Measurements from ENCODE around the gene CAPZB. TPM values are rescaled to one million over a fixed set of nuclear protein-coding genes. Genes with fewer than 3 reads are reported as not detected.

The CAPZB gene
- total RNA-seq, 4 donors from 2014 or later = 127 to 404 (median 136) TPM

GRCh38 chr1:19310061-19310460, 175.3 kb downstream of the CAPZB start:
- WGBS, 2 donors (ENCODE audit: low coverage in 1 of 2) = 29 to 93% methylated on average over 1 to 7 of the region's 7 CpGs
- H3K4me1 ChIP-seq = peaks cover 14 to 47% (median 44%) of the 10 kb centered on the region in 4 donors
- intact Hi-C loops (cut with DNase I; ENCODE audit: low total_unique reads) = no loop called here
- peaks cover 0 to 15% (median 5%) of the 10 kb centered on the region in 4 donors for H3K36me3 ChIP-seq
- TF ChIP-seq POLR2A (IDR thresholded peaks at IDR 0.05) (no peak), EP300 (IDR thresholded peaks at IDR 0.05; ENCODE audit: low read depth) (no peak), POLR2AphosphoS5 (IDR thresholded peaks at IDR 0.05) (no peak)
- H3K4me3 ChIP-seq = no peak overlapping the region
- peak overlapping the region in 1 of 4 donors; percentile 93 for H3K27ac ChIP-seq
- H3K9me3 ChIP-seq = no peaks in the 10 kb centered on the region
- in situ Hi-C loops (cut with MboI; ENCODE audit: low pct_ligation_motif_present in 1 of 4, low pct_unique_long_range_greater_than_20kb in 1 of 4, low sequenced_read_pairs in 3 of 4) = no loop called here
- no peak for DNase-seq
- no peaks in the 10 kb centered on the region for H3K27me3 ChIP-seq

GRCh38 chr1:19309123-19309813, 176.1 kb downstream of the CAPZB start:
- DNase-seq = no peak

GRCh38 chr1:19308509-19308907, 176.8 kb downstream of the CAPZB start:
- Histone ChIP-seq H3K9me3 (no peaks in the 10 kb centered on the region), H3K27ac (peak overlapping the region; percentile 71 to 81 (median 76)), H3K4me3 (no peak overlapping the region), H3K4me1 (peaks cover 14 to 44% (median 42%) of the 10 kb centered on the region in 4 donors), H3K36me3 (peaks cover 0 to 31% (median 13%) of the 10 kb centered on the region in 4 donors), H3K27me3 (no peaks in the 10 kb centered on the region)
- WGBS, 2 donors (ENCODE audit: low coverage in 1 of 2) = 84 to 93% methylated on average over 3 of the region's 3 CpGs
- intact Hi-C loops (cut with DNase I; ENCODE audit: low total_unique reads) = no loop called here
- DNase-seq = no peak
- TF ChIP-seq POLR2A (IDR thresholded peaks at IDR 0.05) (no peak), CTCF (IDR thresholded peaks at IDR 0.05) (no peak), POLR2AphosphoS5 (IDR thresholded peaks at IDR 0.05) (no peak)
- in situ Hi-C loops (cut with MboI; ENCODE audit: low pct_ligation_motif_present in 1 of 4, low pct_unique_long_range_greater_than_20kb in 1 of 4, low sequenced_read_pairs in 3 of 4) = no loop called here

More at GRCh38 chr1:19309123-19309813, 176.1 kb downstream of the CAPZB start:
- peaks cover 14 to 47% (median 44%) of the 10 kb centered on the region in 4 donors for H3K4me1 ChIP-seq
- 77 to 90% methylated on average over 3 to 6 of the region's 6 CpGs for WGBS, 2 donors (ENCODE audit: low coverage in 1 of 2)
- in situ Hi-C loops (cut with MboI; ENCODE audit: low pct_ligation_motif_present in 1 of 4, low pct_unique_long_range_greater_than_20kb in 1 of 4, low sequenced_read_pairs in 3 of 4) (no loop called here), intact Hi-C loops (cut with DNase I; ENCODE audit: low total_unique reads) (no loop called here)
- no peaks in the 10 kb centered on the region for H3K27me3 ChIP-seq
- peak overlapping the region in 3 of 4 donors; percentile 71 to 81 (median 74) for H3K27ac ChIP-seq
- H3K9me3 ChIP-seq = no peaks in the 10 kb centered on the region
- H3K36me3 ChIP-seq = peaks cover 0 to 23% (median 9%) of the 10 kb centered on the region in 4 donors
- no peak overlapping the region for H3K4me3 ChIP-seq
- TF ChIP-seq POLR2A (IDR thresholded peaks at IDR 0.05) (no peak), EP300 (IDR thresholded peaks at IDR 0.05; ENCODE audit: low read depth) (no peak), POLR2AphosphoS5 (IDR thresholded peaks at IDR 0.05) (no peak), CTCF (IDR thresholded peaks at IDR 0.05) (no peak)

- WGBS, 2 donors (ENCODE audit: low coverage in 1 of 2) = 76 to 77% methylated on average over 4 to 10 of the region's 10 CpGs
- in situ Hi-C loops (cut with MboI; ENCODE audit: low pct_ligation_motif_present in 1 of 4, low pct_unique_long_range_greater_than_20kb in 1 of 4, low sequenced_read_pairs in 3 of 4) = no loop called here
- H3K4me1 ChIP-seq = peaks cover 9 to 39% (median 36%) of the 10 kb centered on the region in 4 donors
- H3K4me3 ChIP-seq = no peak overlapping the region
- peaks cover 0 to 36% (median 15%) of the 10 kb centered on the region in 4 donors for H3K36me3 ChIP-seq
- peak; percentile 87 for DNase-seq
- no peaks in the 10 kb centered on the region for H3K9me3 ChIP-seq
- peak; percentile 29 for TF ChIP-seq POLR2A (IDR thresholded peaks at IDR 0.05)
- TF ChIP-seq POLR2AphosphoS5 (IDR thresholded peaks at IDR 0.05) = peak in 1 of 3 donors; percentile 44
- no peak for TF ChIP-seq CTCF (IDR thresholded peaks at IDR 0.05)
- H3K27me3 ChIP-seq = no peaks in the 10 kb centered on the region
- H3K27ac ChIP-seq = peak overlapping the region; percentile 71 to 81 (median 76)
- intact Hi-C loops (cut with DNase I; ENCODE audit: low total_unique reads) = no loop called here
These were observed 177.4 kb downstream of the CAPZB start for GRCh38 chr1:19307794-19308508.

All from transverse colon (tissue), 4 donors.